K562 (cell line): ENCODE data around the gene SHROOM3. TPM values are rescaled to one million over a fixed set of nuclear protein-coding genes. Genes with fewer than 3 reads are reported as not detected.

Source experiments
- ATAC-seq: fragments of 200-7000 bp; cut with Tn5 transposase; 3 replicates; pipeline ENCODE4 v1.9.1; 2020; ENCODE audit warnings: moderate library complexity
- BruUV-seq: library from RNA; stranded (reverse); fragments of 400-500 nt; replicated peaks from 2 replicates; lab custom pipeline; 2021; lab: Mats Ljungman, UMichigan
- CTCF ChIA-PET: fragments of 300-600 bp; formaldehyde crosslinking; extraction: SDS; loops from one replicate; lab custom pipeline; 2021; ENCODE audit warnings: low intra/inter-chr PET ratio; lab: Yijun Ruan, JAX
- POLR2A ChIA-PET: fragments of 300-600, 350-650 bp; sonication (Branson Sonifier 250); formaldehyde crosslinking; extraction: SDS; loops from one replicate; lab custom pipeline; 2021; ENCODE audit warnings: antibody characterized with exemption, inconsistent platforms; lab: Yijun Ruan, JAX
- DNase-seq, 4 experiments: peaks; one replicate each; pipeline versions ENCODE4 v3.0.0 to v3.0.0-alpha.2; 2011 to 2018; ENCODE audit warnings: low spot score in 3 of 4, mixed read lengths in 3 of 4; ENCODE audit errors: extremely low read depth in 1 of 4
- FAIRE-seq: peaks from 2 replicates; lab custom pipeline; 2011; peaks lifted over from hg19 to GRCh38; lab: Jason Lieb, UNC
- H2AFZ ChIP-seq: 2 replicates; pipeline ENCODE4 v1.6.0; 2011; ENCODE audit warnings: low read depth, low read length, control low read depth, inconsistent platforms
- H3K27ac ChIP-seq: fragments of 200-600 bp; 3 replicates; pipeline ENCODE4 v1.8.0; 2011; ENCODE audit warnings: low read depth, mild to moderate bottlenecking, control low read depth, inconsistent platforms, low read length, moderate library complexity, mixed read lengths; ENCODE audit errors: extremely low read depth
- H3K27me3 ChIP-seq, 2 experiments: fragments of 300-600 bp in 1 of 2; 2 replicates in 1 of 2; 3 replicates in 1 of 2; pipeline versions ENCODE4 v1.6.0 to v1.8.0; 2011; ENCODE audit warnings: inconsistent platforms in 2 of 2, low read length in 2 of 2, mild to moderate bottlenecking in 1 of 2, mixed read lengths in 1 of 2, moderate library complexity in 1 of 2; ENCODE audit not compliant: control insufficient read depth in 2 of 2, insufficient read depth in 2 of 2
- H3K36me3 ChIP-seq: fragments of 300-600 bp; 3 replicates; pipeline ENCODE4 v1.8.0; 2011; ENCODE audit warnings: mild to moderate bottlenecking, low read length, inconsistent platforms; ENCODE audit not compliant: control insufficient read depth, insufficient read depth
- H3K4me1 ChIP-seq, 2 experiments: fragments of 200-600 bp in 1 of 2; replicated peaks in 1 of 2; 2 replicates in 1 of 2; 3 replicates in 1 of 2; pipeline versions ENCODE4 v1.5.1 to v1.8.0; 2011; ENCODE audit warnings: inconsistent platforms in 2 of 2, low read length in 2 of 2, mild to moderate bottlenecking in 1 of 2, mixed read lengths in 1 of 2, moderate library complexity in 1 of 2; ENCODE audit not compliant: control insufficient read depth in 2 of 2, insufficient read depth in 2 of 2
- H3K4me2 ChIP-seq: 2 replicates; pipeline ENCODE4 v1.6.1; 2011; ENCODE audit warnings: low read length, control low read depth, inconsistent platforms, mixed read lengths; ENCODE audit not compliant: insufficient read depth
- H3K4me3 ChIP-seq: fragments of 200-600 bp; sonication (generic), shearing (Covaris generic); 2 replicates; pipeline ENCODE4 v1.5.1; 2016; ENCODE audit warnings: control low read depth, inconsistent platforms
- H3K79me2 ChIP-seq: fragments of 200-600 bp; 3 replicates; pipeline ENCODE4 v1.8.0; 2011; ENCODE audit warnings: low read length, inconsistent platforms; ENCODE audit not compliant: control insufficient read depth, insufficient read depth
- H3K9ac ChIP-seq, 2 experiments: 2 replicates each; pipeline versions ENCODE4 v1.6.0 to v1.6.1; 2011; ENCODE audit warnings: low read depth in 2 of 2, low read length in 2 of 2, control low read depth in 1 of 2, inconsistent platforms in 1 of 2, mild to moderate bottlenecking in 1 of 2, mixed read lengths in 1 of 2; ENCODE audit not compliant: insufficient read depth in 1 of 2
- H3K9me1 ChIP-seq: one replicate; pipeline ENCODE4 v1.6.0; 2011; ENCODE audit warnings: inconsistent platforms, mild to moderate bottlenecking, low read length, moderate library complexity; ENCODE audit not compliant: control insufficient read depth, insufficient read depth
- H3K9me3 ChIP-seq: replicated peaks from 2 replicates; pipeline ENCODE4 v1.5.1; 2011; ENCODE audit warnings: low read depth, low read length, inconsistent platforms; ENCODE audit not compliant: control insufficient read depth, insufficient read depth
- H4K20me1 ChIP-seq: replicated peaks from 2 replicates; pipeline ENCODE4 v1.6.1; 2011; ENCODE audit warnings: low read length, inconsistent platforms, mixed read lengths; ENCODE audit not compliant: control insufficient read depth, insufficient read depth
- ATF7 ChIP-seq: fragments of 450-650 bp; IDR thresholded peaks from 2 replicates; pipeline ENCODE4 v1.7.1; 2014; ENCODE audit warnings: mild to moderate bottlenecking, moderate library complexity
- BACH1 ChIP-seq: fragments of 200-800 bp; sonication (Bioruptor generic); IDR thresholded peaks from 2 replicates; pipeline ENCODE4 v1.6.1; 2016; ENCODE audit warnings: missing genetic modification characterization, missing compliant biosample characterization
- HLTF ChIP-seq: fragments of 450-650 bp; IDR thresholded peaks from 2 replicates; pipeline ENCODE4 v1.6.1; 2016
- KDM5B ChIP-seq: fragments of 200-600 bp; sonication (generic); IDR thresholded peaks from 2 replicates; pipeline ENCODE4 v1.6.1; 2012; ENCODE audit warnings: low read depth, mild to moderate bottlenecking, moderate library complexity, low read length, control low read depth, inconsistent platforms; ENCODE audit not compliant: insufficient replicate concordance
- KLF16 ChIP-seq: IDR thresholded peaks from 2 replicates; pipeline ENCODE4 v1.6.1; 2016; ENCODE audit warnings: antibody characterized with exemption
- NFE2 ChIP-seq: IDR thresholded peaks from 2 replicates; pipeline ENCODE4 v1.6.1; 2014; ENCODE audit warnings: antibody characterized with exemption, low read depth
- PHB ChIP-seq: fragments of 250-450 bp; sonication (Bioruptor Pico); IDR thresholded peaks from 2 replicates; pipeline ENCODE4 v1.5.0; 2021
- RNF2 ChIP-seq: sonication (generic); IDR thresholded peaks from 2 replicates; pipeline ENCODE4 v1.6.1; 2016
- TCF7L2 ChIP-seq: fragments of 150-350 bp; IDR thresholded peaks from 2 replicates; pipeline ENCODE4 v1.6.1; 2016; ENCODE audit warnings: low read depth, mild to moderate bottlenecking, low read length, moderate library complexity
- ZNF175 ChIP-seq: fragments of 200-800 bp; sonication (Bioruptor generic); IDR thresholded peaks from 2 replicates; pipeline ENCODE4 v1.6.1; 2016; ENCODE audit warnings: low read depth, mild to moderate bottlenecking, missing genetic modification characterization, missing compliant biosample characterization
- ZNF282 ChIP-seq: sonication (generic); formaldehyde crosslinking; IDR thresholded peaks from 2 replicates; pipeline ENCODE4 v1.8.1; 2023; ENCODE audit warnings: missing genetic modification reagents
- ZNF408 ChIP-seq: fragments of 250-450 bp; sonication (Bioruptor Pico); IDR thresholded peaks from 2 replicates; pipeline ENCODE4 v1.4.0; 2020; ENCODE audit warnings: low read depth, mild to moderate bottlenecking, moderate library complexity
- ZNF551 ChIP-seq: fragments of 250-450 bp; sonication (Bioruptor Pico); IDR thresholded peaks from 2 replicates; pipeline ENCODE4 v1.5.0; 2021; ENCODE audit warnings: mild to moderate bottlenecking, moderate library complexity
- ZNF586 ChIP-seq: fragments of 450-650 bp; formaldehyde crosslinking; conservative IDR thresholded peaks from 2 replicates; pipeline ENCODE4 v1.4.0; 2020; ENCODE audit warnings: mild to moderate bottlenecking, moderate library complexity
- WGBS: fragments of 100-300 bp; shearing (Covaris generic); methylation state at CpG from one replicate; pipeline ENCODE4 v1.1.6; 2016; ENCODE audit warnings: low coverage, mixed read lengths; ENCODE audit not compliant: insufficient coverage; ENCODE audit errors: missing lambda C conversion rate; 5-methylcytosine and 5-hydroxymethylcytosine counted together
- in situ Hi-C: fragments of 300-500 bp; cut with MboI; formaldehyde crosslinking; loops from 4 replicates; pipeline ENCODE4 v1.15.0; 2018; ENCODE audit warnings: inconsistent platforms, mixed read lengths
- intact Hi-C: fragments of 100-400 bp; cut with micrococcal nuclease; formaldehyde crosslinking; loops from 2 replicates; pipeline ENCODE4 v1.14.2; 2022
- polyA plus RNA-seq, 8 experiments: library from polyadenylated mRNA; depleted of rRNA in 4 of 8; stranded (reverse) in 5 of 8; unstranded in 3 of 8; fragments of >200 nt; fragmentation: Nextera tagmentation in 2 of 8; fragmentation: Illumina TruSeq in 1 of 8; extraction: Ambion mirVana in 2 of 8; extraction: Trizol in 1 of 8; gene quantifications; 2 replicates each; pipeline versions ENCODE4 v1.2.1 to v1.2.3, GENCODE V29; 2011 to 2014; ENCODE audit warnings: inconsistent platforms in 1 of 8, missing spikeins in 1 of 8
- total RNA-seq, 7 experiments: library from RNA; depleted of rRNA in 6 of 7; stranded (reverse); fragments of >200 nt in 6 of 7; fragmentation: Illumina TruSeq in 2 of 7; extraction: Trizol in 2 of 7; gene quantifications; 2 replicates each; pipeline versions ENCODE4 v1.2.1 to v1.2.3, GENCODE V29; 2011 to 2021; ENCODE audit warnings: low replicate concordance in 1 of 7
- TF ChIP-seq, protein P1 (sequence below): fragments of 250-450 bp; sonication (Bioruptor Pico); IDR thresholded peaks from 2 replicates; pipeline ENCODE4 v1.8.0; 2021; ENCODE audit warnings: moderate library complexity, mild to moderate bottlenecking, inconsistent platforms
- TF ChIP-seq, protein P2 (sequence below): fragments of 450-650 bp; formaldehyde crosslinking; IDR thresholded peaks from 2 replicates; pipeline ENCODE4 v1.4.0; 2022; ENCODE audit warnings: missing genetic modification characterization
- TF ChIP-seq, protein P3 (sequence below): IDR thresholded peaks from 2 replicates; pipeline ENCODE4 v1.6.1; 2012; ENCODE audit warnings: low read depth, low read length, improper control_type of control experiment, borderline replicate concordance
- TF ChIP-seq, protein P4 (sequence below): fragments of 450-650 bp; IDR thresholded peaks from 2 replicates; pipeline ENCODE4 v1.6.1; 2016; ENCODE audit warnings: antibody characterized with exemption

The SHROOM3 gene
- total and polyA plus RNA-seq, 9 of the 15 experiments (the other 6 are each of a cell fraction or from before 2014, with no cell fraction given), result 0.01 to 0.07 TPM; not detected in 7

DNA sequence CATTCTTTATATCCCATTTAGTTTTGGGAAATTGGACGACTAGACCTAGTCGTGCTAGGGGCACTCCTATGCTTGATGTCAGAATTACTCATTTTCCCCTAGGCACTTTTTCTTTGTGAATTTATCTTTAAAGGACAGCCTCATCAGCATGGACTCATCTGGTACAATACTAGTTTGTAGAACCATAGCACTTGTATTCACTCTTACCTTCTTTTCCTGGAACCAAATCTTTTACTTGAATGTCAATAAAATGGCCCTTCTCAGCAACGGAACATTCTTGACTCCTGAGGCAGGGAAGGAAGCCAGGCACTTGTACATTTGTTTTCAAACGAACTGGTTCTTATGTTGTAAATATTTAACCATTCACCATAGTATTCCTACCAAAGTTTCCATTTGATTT lies 187.1 kb downstream of the SHROOM3 start (continued):
- no peak for TF ChIP-seq KDM5B
- TF ChIP-seq, all 486 proteins: peak for 0

DNA sequence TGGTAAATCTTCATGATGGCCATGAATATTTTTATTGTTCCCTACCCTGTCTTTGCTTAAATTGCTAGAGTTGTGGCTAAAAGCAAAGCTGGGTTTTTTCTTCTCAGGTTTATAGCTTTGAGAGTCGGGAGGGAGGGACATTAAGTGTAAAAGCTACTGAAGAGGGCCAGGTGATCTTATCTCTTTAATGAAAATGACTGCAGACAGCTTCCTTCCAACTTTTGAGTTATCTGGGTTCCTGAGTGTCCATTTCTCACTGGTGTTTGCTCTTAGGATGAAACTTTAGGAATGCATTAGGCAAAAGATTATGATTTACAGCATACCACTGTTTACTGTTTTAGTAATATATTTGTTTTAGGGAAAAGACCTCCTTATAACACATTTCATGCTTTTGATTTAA lies 187.7 kb downstream of the SHROOM3 start:
- Histone ChIP-seq H3K9me1 (no peaks in the 10 kb centered on the region), H3K4me2 (no peak overlapping the region), H4K20me1 (no peaks in the 10 kb centered on the region), H3K27ac (no peak overlapping the region), H3K9me3 (no peaks in the 10 kb centered on the region), H2AFZ (no peak overlapping the region), H3K79me2 (no peaks in the 10 kb centered on the region), H3K4me3 (no peak overlapping the region), H3K36me3 (no peaks in the 10 kb centered on the region), H3K9ac (no peak overlapping the region), H3K4me1 (no peaks in the 10 kb centered on the region), H3K27me3 (peaks cover 6 to 9% of the 10 kb centered on the region in 2 experiments; a peak in 3 of 5 replicates)
- DNase-seq, result no peak
- CTCF ChIA-PET, result no interaction called here
- no peak for ATAC-seq
- POLR2A ChIA-PET, result no interaction called here
- WGBS, result 0% methylated on average over 1 of the region's 1 CpG
- FAIRE-seq, result no peak
- BruUV-seq, result no TSS peak
- intact Hi-C loops (no loop called here), in situ Hi-C loops (no loop called here)
- TF ChIP-seq BACH1 (tag), result no peak
- no peak for TF ChIP-seq NFE2
- TF ChIP-seq ZNF586 (CRISPR knock-in tag), result no peak
- TF ChIP-seq TCF7L2, result no peak
- TF ChIP-seq ZNF408 (CRISPR knock-in tag), result no peak
- TF ChIP-seq ZNF282 (CRISPR knock-in tag), result no peak
- no peak for TF ChIP-seq ZNF175 (CRISPR knock-in tag)
- TF ChIP-seq KLF16, result no peak
- TF ChIP-seq, protein P1, sequence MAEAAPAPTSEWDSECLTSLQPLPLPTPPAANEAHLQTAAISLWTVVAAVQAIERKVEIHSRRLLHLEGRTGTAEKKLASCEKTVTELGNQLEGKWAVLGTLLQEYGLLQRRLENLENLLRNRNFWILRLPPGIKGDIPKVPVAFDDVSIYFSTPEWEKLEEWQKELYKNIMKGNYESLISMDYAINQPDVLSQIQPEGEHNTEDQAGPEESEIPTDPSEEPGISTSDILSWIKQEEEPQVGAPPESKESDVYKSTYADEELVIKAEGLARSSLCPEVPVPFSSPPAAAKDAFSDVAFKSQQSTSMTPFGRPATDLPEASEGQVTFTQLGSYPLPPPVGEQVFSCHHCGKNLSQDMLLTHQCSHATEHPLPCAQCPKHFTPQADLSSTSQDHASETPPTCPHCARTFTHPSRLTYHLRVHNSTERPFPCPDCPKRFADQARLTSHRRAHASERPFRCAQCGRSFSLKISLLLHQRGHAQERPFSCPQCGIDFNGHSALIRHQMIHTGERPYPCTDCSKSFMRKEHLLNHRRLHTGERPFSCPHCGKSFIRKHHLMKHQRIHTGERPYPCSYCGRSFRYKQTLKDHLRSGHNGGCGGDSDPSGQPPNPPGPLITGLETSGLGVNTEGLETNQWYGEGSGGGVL (CRISPR knock-in tag), result no peak
- TF ChIP-seq ZNF551 (CRISPR knock-in tag), result no peak
- no peak for TF ChIP-seq RNF2
- no peak for TF ChIP-seq PHB (CRISPR knock-in tag)
- TF ChIP-seq, protein P2, sequence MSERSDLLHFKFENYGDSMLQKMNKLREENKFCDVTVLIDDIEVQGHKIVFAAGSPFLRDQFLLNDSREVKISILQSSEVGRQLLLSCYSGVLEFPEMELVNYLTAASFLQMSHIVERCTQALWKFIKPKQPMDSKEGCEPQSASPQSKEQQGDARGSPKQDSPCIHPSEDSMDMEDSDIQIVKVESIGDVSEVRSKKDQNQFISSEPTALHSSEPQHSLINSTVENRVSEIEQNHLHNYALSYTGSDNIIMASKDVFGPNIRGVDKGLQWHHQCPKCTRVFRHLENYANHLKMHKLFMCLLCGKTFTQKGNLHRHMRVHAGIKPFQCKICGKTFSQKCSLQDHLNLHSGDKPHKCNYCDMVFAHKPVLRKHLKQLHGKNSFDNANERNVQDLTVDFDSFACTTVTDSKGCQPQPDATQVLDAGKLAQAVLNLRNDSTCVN, result no peak
- TF ChIP-seq, protein P3, sequence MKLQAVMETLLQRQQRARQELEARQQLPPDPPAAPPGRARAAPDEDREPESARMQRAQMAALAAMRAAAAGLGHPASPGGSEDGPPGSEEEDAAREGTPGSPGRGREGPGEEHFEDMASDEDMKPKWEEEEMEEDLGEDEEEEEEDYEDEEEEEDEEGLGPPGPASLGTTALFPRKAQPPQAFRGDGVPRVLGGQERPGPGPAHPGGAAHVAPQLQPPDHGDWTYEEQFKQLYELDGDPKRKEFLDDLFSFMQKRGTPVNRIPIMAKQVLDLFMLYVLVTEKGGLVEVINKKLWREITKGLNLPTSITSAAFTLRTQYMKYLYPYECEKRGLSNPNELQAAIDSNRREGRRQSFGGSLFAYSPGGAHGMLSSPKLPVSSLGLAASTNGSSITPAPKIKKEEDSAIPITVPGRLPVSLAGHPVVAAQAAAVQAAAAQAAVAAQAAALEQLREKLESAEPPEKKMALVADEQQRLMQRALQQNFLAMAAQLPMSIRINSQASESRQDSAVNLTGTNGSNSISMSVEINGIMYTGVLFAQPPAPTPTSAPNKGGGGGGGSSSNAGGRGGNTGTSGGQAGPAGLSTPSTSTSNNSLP, result no peak
- no peak for TF ChIP-seq HLTF
- TF ChIP-seq ATF7, result no peak
- TF ChIP-seq, protein P4, sequence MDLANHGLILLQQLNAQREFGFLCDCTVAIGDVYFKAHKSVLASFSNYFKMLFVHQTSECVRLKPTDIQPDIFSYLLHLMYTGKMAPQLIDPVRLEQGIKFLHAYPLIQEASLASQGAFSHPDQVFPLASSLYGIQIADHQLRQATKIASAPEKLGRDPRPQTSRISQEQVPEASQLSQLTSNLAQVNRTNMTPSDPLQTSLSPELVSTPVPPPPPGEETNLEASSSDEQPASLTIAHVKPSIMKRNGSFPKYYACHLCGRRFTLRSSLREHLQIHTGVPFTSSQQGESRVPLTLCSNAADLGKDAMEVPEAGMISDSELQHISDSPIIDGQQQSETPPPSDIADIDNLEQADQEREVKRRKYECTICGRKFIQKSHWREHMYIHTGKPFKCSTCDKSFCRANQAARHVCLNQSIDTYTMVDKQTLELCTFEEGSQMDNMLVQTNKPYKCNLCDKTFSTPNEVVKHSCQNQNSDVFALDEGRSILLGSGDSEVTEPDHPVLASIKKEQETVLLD, result no peak
